Panc1 (cell line): Measurements from ENCODE around the gene PDXDC1.

Source experiments
- SIN3A ChIP-seq: IDR thresholded peaks from 2 replicates; pipeline ENCODE4 v1.6.1; 2012; ENCODE audit warnings: low read depth, mild to moderate bottlenecking, low read length, moderate library complexity, borderline replicate concordance; ENCODE audit not compliant: insufficient read depth
- TCF7L2 ChIP-seq: IDR thresholded peaks from 2 replicates; pipeline ENCODE4 v1.6.1; 2011; ENCODE audit warnings: mild to moderate bottlenecking, low read depth, low read length, inconsistent platforms
- TF ChIP-seq, protein P1 (sequence below): fragments of 450-650 bp; IDR thresholded peaks from 2 replicates; pipeline ENCODE4 v1.5.1; 2017; ENCODE audit warnings: mild to moderate bottlenecking

DNA sequence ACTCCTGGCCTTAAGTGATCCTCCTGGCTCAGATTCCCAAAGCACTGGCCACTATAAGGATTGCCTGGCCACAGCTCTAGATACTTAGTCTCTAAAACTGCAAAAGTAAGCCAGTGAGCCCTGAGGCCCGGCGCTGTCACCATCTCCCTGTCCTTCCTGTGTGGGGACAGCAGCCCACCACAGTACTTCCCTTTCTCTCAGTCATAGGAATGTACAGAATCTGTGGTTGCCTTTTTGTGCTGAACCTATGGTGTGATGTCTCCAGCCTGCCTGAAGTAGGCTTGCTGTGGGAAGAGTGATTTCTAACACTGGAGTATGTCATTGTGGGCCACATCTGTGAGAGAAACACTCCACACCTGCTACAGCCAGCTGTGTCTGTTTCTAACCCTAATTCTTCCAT, 56.4 kb downstream of the PDXDC1 start:
- TF ChIP-seq, protein P1, sequence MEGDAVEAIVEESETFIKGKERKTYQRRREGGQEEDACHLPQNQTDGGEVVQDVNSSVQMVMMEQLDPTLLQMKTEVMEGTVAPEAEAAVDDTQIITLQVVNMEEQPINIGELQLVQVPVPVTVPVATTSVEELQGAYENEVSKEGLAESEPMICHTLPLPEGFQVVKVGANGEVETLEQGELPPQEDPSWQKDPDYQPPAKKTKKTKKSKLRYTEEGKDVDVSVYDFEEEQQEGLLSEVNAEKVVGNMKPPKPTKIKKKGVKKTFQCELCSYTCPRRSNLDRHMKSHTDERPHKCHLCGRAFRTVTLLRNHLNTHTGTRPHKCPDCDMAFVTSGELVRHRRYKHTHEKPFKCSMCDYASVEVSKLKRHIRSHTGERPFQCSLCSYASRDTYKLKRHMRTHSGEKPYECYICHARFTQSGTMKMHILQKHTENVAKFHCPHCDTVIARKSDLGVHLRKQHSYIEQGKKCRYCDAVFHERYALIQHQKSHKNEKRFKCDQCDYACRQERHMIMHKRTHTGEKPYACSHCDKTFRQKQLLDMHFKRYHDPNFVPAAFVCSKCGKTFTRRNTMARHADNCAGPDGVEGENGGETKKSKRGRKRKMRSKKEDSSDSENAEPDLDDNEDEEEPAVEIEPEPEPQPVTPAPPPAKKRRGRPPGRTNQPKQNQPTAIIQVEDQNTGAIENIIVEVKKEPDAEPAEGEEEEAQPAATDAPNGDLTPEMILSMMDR, result no peak
- no peak for TF ChIP-seq TCF7L2
- TF ChIP-seq SIN3A, result no peak
